IMR-90 (cell line): Measurements from ENCODE around the gene HCFC1.

Experiments
- CTCF ChIP-seq: conservative IDR thresholded peaks from 2 replicates; pipeline ENCODE4 v1.5.1; 2012; ENCODE audit warnings: mild to moderate bottlenecking, low read depth, low read length, improper control_type of control experiment
- MAFK ChIP-seq: IDR thresholded peaks from 2 replicates; pipeline ENCODE4 v1.6.1; 2012; ENCODE audit warnings: low read depth, low read length, improper control_type of control experiment
- MAZ ChIP-seq: IDR thresholded peaks from 2 replicates; pipeline ENCODE4 v1.6.1; 2012; ENCODE audit warnings: low read depth, mild to moderate bottlenecking, low read length, improper control_type of control experiment, moderate library complexity, borderline replicate concordance
- MXI1 ChIP-seq: IDR thresholded peaks from 2 replicates; pipeline ENCODE4 v1.6.1; 2012; ENCODE audit warnings: low read depth, mild to moderate bottlenecking, low read length, moderate library complexity, borderline replicate concordance
- POLR2A ChIP-seq: IDR thresholded peaks from 2 replicates; pipeline ENCODE4 v1.6.1; 2012; ENCODE audit warnings: mild to moderate bottlenecking, low read depth, low read length

GRCh38 chrX:153958605-153959004 lies 13.0 kb downstream of the HCFC1 start:
- no peak for TF ChIP-seq POLR2A
- no peak for TF ChIP-seq CTCF
- TF ChIP-seq MAZ: no peak
- TF ChIP-seq MXI1: no peak
- no peak for TF ChIP-seq MAFK
